ENCODE results near the gene DNAJB8.

Gene DNAJB8

DNA sequence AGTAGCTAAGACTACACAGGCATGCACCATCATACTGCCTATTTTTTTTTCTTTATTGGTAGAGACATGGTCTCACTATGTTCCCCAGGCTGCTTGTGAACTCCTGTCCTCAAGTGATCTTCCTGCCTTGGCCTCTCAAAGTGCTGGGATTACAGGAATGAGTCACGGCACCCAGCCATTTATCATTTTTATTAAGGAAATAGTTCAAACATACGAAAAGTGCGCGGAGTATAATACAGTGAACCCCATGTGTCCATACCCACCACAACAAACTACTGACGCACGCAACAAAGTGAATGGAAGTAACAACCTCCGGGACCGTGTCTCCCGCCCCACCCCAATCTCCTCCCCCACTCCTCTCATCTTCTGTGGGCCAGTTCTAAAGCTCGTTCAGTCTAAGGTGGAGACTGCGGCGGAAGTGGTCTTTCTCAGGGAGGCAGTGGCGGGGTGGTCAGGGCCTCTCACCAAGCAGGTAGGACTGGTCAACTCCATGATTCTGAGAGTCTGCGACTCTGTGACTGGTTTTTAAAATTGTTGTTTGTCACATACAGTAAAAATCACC lies 42.1 kb downstream of the DNAJB8 start:
- DNase-seq: no peak

DNA sequence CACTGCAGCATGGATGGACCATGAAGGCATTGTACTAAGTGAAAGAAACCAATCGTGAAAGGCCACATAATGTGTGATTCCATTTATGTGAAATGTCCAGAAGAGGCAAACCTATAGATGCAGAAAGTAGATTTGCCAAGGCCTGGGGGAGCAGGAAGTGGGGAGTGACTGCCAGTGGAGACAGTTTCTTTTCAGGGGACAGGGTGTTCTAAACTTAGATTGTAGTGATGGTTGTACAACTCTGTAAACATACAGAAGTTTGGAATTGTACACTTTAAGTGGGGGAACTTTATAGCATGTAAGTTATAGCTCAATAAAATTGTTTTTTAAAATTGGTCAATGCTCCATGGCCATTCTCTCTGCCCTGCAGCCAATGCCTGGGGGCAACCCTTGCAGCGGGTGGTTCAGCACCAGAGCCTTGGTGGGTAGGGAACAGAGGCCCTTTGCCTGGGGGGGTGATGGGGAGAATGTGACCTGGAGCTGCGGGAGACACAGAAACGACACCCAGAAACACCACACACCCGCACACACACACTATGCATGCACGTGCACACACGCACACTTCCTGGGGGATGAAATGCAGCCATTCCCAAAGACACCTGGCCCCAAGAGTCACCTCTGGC lies 43.1 kb downstream of the DNAJB8 start:
- DNase-seq: no peak

- DNase-seq: no peak
Measured at GRCh38 chr3:128422762-128423524, 43.7 kb downstream of the DNAJB8 start.

GRCh38 chr3:128421966-128422365 lies 44.7 kb downstream of the DNAJB8 start:
- no peak for DNase-seq

DNA sequence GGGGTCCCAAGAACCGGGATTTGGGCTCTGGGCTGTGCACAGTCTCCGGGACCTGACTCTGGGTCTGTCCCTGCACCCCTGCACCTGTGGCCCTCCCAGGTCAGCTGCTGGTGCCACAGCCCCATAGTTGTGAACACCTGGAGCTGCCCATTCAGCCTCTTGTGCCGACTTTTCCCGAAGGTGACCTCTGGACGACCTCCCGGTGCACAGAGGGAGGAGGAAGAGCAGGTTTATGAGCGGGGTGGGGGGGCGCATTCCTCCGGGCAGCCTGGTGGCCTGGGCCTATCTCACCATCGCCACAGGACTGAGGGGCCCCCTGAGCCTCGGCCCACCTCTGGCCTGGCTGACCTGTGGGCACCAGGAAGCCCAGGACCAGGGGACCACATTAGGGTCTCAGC lies 45.3 kb downstream of the DNAJB8 start:
- no peak for DNase-seq

GRCh38 chr3:128420720-128421438 lies 45.8 kb downstream of the DNAJB8 start:
- DNase-seq: no peak

- DNase-seq: no peak
Measured at GRCh38 chr3:128420289-128420688, 46.4 kb downstream of the DNAJB8 start.

- no peak for DNase-seq
Measured at GRCh38 chr3:128419311-128419710, 47.4 kb downstream of the DNAJB8 start.

DNA sequence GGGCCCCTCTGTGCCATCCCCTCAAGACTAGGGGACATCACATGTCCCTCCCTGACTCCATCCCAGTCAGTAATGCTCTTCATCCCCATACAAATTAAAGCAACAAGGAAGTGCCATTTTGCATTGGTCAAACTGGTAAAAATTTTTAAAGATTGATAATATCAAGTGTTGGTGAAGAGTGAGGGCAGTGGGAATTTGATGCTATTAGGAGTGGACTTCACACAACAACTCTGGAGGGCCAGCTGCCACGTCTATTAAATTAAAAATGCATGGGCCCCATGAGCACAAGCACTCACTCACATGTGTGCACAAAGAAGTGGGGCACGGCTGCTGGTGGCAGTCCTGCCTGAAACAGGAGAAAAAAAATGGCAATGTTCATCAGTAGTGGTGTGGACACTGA lies 47.8 kb downstream of the DNAJB8 start:
- no peak for DNase-seq

DNA sequence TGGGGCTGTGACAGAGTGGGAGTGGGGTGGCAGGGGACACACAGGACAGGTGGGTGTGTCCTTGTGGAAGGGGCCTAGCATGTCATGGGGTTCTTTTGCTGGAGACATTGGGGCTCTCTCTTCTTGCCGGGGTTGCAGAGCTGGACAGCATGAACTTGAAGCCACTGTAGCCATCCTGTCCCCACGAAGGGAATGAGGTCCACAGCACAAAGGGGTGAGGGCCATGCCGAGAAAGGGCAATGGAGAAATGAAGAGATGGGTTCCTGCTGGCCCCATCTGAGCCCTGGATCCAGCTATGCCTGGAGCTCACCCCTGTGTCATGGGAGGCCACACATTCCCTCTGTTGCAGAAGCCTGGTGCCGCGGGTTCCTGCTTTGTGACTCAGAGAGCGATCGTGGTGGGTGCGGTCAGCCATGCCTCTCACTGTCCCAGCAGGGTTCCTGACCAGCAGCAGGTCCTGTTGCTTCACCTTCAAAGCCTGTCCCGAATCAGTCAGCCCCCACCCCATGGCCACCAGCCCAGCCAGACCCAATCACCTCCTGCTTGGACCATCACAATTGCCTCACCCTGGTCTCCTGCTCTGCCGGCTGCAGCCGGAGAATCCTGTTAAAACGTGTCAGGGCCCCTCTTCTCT lies 50.0 kb downstream of the DNAJB8 start:
- DNase-seq: no peak

DNA sequence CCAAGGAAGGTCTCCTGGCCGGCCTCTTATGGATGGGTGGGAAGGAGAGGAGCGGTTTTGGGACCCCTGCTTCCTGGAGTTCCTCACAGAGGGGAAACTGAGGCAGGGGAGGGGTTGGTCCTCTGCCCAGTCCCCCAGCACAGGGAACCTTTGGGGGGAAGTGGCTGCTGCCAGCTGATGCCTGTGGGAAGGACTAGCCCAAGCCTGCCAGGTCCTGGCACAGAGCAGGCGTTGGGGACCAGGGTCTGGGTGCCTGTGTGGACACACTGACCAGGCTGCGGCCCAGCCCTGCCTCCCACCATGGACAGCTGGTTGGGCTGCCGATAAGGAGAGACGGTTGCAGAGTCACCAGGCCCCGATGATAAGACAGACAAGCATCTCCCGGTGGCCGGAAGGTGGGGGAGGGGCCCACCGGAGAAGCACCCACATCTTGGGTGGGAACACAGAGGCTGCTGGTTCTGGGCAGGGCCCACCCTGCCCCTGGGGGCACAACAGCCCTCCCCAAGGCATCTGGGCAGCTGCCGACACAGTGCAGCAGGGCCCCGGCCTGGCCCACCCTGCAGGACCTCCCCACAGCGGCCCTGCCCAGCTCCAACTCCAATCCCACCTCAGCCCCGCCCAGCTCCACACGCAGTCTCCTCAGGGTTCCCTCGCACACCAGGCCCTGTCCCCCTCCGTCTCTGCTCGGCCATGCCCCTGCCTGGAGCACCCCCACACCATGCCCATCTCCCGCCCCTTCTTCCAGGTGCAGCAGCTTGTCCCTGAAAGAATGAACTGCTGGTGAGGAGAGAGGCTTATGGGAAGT lies 50.7 kb downstream of the DNAJB8 start:
- no peak for DNase-seq

DNA sequence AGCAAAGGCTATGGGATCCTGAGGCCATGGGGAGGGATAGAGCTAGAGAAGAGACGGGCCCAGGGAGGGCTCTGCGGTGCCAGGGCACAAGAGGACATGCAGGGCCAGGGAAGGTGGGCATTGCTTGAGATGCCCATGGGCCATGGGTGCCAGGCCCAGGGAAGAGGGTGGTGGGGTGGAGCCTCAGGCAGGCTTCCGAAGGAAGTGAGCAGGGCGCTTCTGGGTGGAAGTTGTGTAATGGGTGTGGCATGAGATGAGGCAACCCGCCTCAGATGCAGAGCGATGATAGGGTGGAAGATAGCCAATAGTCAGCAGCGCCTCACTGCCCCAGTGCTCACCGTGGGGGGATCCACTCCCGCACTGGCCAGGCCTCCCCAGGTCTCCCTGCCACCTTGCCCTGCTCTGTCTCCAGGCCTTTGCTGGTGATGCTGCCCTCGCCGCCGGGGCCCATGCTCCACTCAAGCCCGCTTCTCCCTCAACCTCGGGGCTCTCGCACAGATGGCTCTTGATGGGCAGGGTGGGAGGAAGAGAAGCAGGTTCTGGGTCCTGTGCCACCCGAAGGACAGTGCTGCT lies 51.4 kb downstream of the DNAJB8 start:
- no peak for DNase-seq

DNA sequence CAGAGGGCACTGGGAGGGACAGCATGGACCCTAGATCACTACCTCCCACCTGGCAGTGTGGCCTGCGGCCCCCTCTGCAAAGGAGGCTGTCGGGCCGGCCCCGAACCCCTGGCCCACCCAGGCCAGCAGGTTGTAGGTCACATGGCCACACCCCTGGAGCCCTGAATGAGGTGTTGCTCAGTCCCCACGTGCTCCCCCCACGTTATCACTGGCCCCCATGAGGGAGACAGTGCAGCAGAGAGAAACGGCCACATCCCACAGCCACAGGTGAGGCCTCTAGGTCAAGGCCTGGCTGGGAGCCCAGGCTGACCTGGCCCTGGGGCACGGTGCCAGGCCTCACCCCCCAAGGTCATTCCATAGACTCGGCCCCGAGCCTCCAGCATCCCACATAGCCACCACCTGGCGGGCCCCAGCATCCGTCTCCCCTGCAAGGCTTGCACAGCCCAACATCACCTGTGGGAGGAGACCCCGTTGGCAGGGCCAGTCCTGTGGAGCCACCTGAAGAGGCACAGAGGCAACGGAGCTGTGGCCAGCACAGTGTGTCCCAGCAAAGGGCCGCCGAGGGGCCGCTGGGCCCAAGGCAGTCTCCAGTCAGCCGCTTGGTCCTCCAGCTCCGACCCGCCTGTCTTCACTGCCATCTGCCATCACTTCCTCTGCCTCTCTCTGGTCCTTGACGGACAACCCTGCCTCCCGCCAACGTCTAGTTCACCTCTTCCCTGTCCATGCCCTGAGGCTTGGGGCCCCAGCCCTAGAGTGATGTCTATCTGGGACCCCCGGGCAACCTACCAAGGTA lies 53.1 kb downstream of the DNAJB8 start:
- no peak for DNase-seq

GRCh38 chr3:128413003-128413370 lies 53.7 kb downstream of the DNAJB8 start:
- no peak for DNase-seq
